HepG2 (cell line): ENCODE data around the gene LRRC8D. TPM values are rescaled to one million over a fixed set of nuclear protein-coding genes. Genes with fewer than 3 reads are reported as not detected.

ENCODE experiments used
- BRCA1 ChIP-seq: sonication (generic); formaldehyde crosslinking; IDR thresholded peaks from 2 replicates; pipeline ENCODE4 v1.4.0; 2020; ENCODE audit warnings: missing genetic modification reagents
- CBX2 ChIP-seq, 2 experiments: fragments of 200-600 bp in 1 of 2; sonication (generic); formaldehyde crosslinking in 1 of 2; IDR thresholded peaks; 2 replicates each; pipeline versions ENCODE4 v1.7.0 to v1.8.1; 2018 to 2022; ENCODE audit warnings: low read depth in 2 of 2, low read length in 1 of 2, mild to moderate bottlenecking in 1 of 2, missing genetic modification reagents in 1 of 2
- CHD2 ChIP-seq: IDR thresholded peaks from 2 replicates; pipeline ENCODE4 v1.6.1; 2011; ENCODE audit warnings: low read depth, low read length, improper control_type of control experiment
- HMG20A ChIP-seq: IDR thresholded peaks from 2 replicates; pipeline ENCODE4 v1.6.1; 2016; ENCODE audit warnings: borderline replicate concordance
- KLF12 ChIP-seq: sonication (generic); formaldehyde crosslinking; IDR thresholded peaks from 2 replicates; pipeline ENCODE4 v1.4.0; 2020; ENCODE audit warnings: missing genetic modification reagents, borderline replicate concordance
- LBX2 ChIP-seq: sonication (generic); formaldehyde crosslinking; IDR thresholded peaks from 2 replicates; pipeline ENCODE4 v1.5.0; 2020; ENCODE audit warnings: missing genetic modification reagents, mild to moderate bottlenecking, borderline replicate concordance
- MLLT10 ChIP-seq: sonication (generic); formaldehyde crosslinking; IDR thresholded peaks from 2 replicates; pipeline ENCODE4 v1.4.0; 2020; ENCODE audit warnings: missing genetic modification reagents
- NFKBIZ ChIP-seq: IDR thresholded peaks from 2 replicates; pipeline ENCODE4 v1.6.1; 2018; ENCODE audit warnings: missing genetic modification reagents, missing compliant biosample characterization
- PHF8 ChIP-seq: sonication (generic); formaldehyde crosslinking; IDR thresholded peaks from 2 replicates; pipeline ENCODE4 v1.5.0; 2020; ENCODE audit warnings: missing genetic modification reagents
- PRPF4 ChIP-seq: fragments of 200-400 bp; formaldehyde crosslinking; IDR thresholded peaks from 2 replicates; pipeline ENCODE4 v1.6.1; 2016; ENCODE audit warnings: low read length, low read depth; ENCODE audit not compliant: poor library complexity, severe bottlenecking
- RNF2 ChIP-seq: fragments of 450-650 bp; conservative IDR thresholded peaks from 2 replicates; pipeline ENCODE4 v1.6.1; 2016; ENCODE audit warnings: low read depth
- ZFP62 ChIP-seq: sonication (generic); formaldehyde crosslinking; IDR thresholded peaks from 2 replicates; pipeline ENCODE4 v1.4.0; 2020; ENCODE audit warnings: missing genetic modification reagents
- ZKSCAN1 ChIP-seq: fragments of 150-350 bp; IDR thresholded peaks from 2 replicates; pipeline ENCODE4 v1.6.1; 2014; ENCODE audit warnings: low read length
- ZNF282 ChIP-seq: fragments of 450-650 bp; IDR thresholded peaks from 2 replicates; pipeline ENCODE4 v1.6.1; 2018; ENCODE audit not compliant: partially characterized antibody
- ZNF407 ChIP-seq: sonication (generic); formaldehyde crosslinking; IDR thresholded peaks from one replicate; pipeline ENCODE4 v1.5.1; 2020; ENCODE audit warnings: mild to moderate bottlenecking, missing genetic modification reagents; ENCODE audit errors: not compliant biosample characterization
- ZNF460 ChIP-seq: sonication (generic); formaldehyde crosslinking; IDR thresholded peaks from 2 replicates; pipeline ENCODE4 v1.5.1; 2020; ENCODE audit warnings: missing genetic modification reagents, mild to moderate bottlenecking, borderline replicate concordance
- ZNF556 ChIP-seq: sonication (generic); formaldehyde crosslinking; IDR thresholded peaks from 2 replicates; pipeline ENCODE4 v1.4.0; 2020; ENCODE audit warnings: mild to moderate bottlenecking, missing genetic modification reagents, borderline replicate concordance
- ZNF589 ChIP-seq: sonication (generic); formaldehyde crosslinking; conservative IDR thresholded peaks from 2 replicates; pipeline ENCODE4 v1.8.0; 2022; ENCODE audit warnings: mild to moderate bottlenecking, moderate library complexity, missing genetic modification reagents
- ZNF800 ChIP-seq: sonication (generic); formaldehyde crosslinking; IDR thresholded peaks from 2 replicates; pipeline ENCODE4 v1.4.0; 2020; ENCODE audit warnings: missing genetic modification reagents
- ZNF83 ChIP-seq: sonication (generic); formaldehyde crosslinking; IDR thresholded peaks from 2 replicates; pipeline ENCODE4 v1.4.0; 2020; ENCODE audit warnings: missing genetic modification reagents, mild to moderate bottlenecking, borderline replicate concordance
- polyA plus RNA-seq, 8 experiments: library from polyadenylated mRNA; depleted of rRNA in 3 of 8; stranded (reverse) in 7 of 8; unstranded in 1 of 8; fragments of >200 nt; fragmentation: Illumina TruSeq in 4 of 8; extraction: Trizol in 4 of 8; gene quantifications; 2 replicates each; pipeline versions ENCODE4 v1.2.1 to v1.2.3, GENCODE V29; 2011 to 2016; ENCODE audit warnings: low read depth in 4 of 8, missing spikeins in 1 of 8, mixed read lengths in 1 of 8; ENCODE audit not compliant: insufficient read depth in 1 of 8
- total RNA-seq, 5 experiments: library from RNA; depleted of rRNA; stranded (reverse); fragments of >200 nt; fragmentation: Illumina TruSeq; extraction: Trizol; gene quantifications; 2 replicates each; pipeline ENCODE4 v1.2.3, GENCODE V29; 2016; ENCODE audit warnings: low read depth in 1 of 5

Gene LRRC8D
- total and polyA plus RNA-seq, 2 of the 13 experiments (the other 11 are each of a cell fraction or from before 2014, with no cell fraction given), result 29.9 to 45.5 TPM

- TF ChIP-seq ZNF407 (no peak), ZFP62 (no peak), NFKBIZ (no peak), ZNF282 (no peak), MLLT10 (CRISPR knock-in tag) (no peak), KLF12 (CRISPR knock-in tag) (no peak), PRPF4 (no peak), ZNF589 (CRISPR knock-in tag) (no peak), RNF2 (no peak), HMG20A (CRISPR knock-in tag) (0 out of 2 replicates have a peak, but pooled peaks have one; percentile 20), ZNF460 (CRISPR knock-in tag) (no peak), LBX2 (CRISPR knock-in tag) (no peak), PHF8 (no peak), ZNF556 (CRISPR knock-in tag) (no peak), BRCA1 (CRISPR knock-in tag) (no peak), ZNF800 (CRISPR knock-in tag) (no peak), ZNF83 (no peak), CHD2 (no peak), ZKSCAN1 (no peak), CBX2 (IDR thresholded peaks at IDR 0.05; ENCODE audit: low read depth, low read length) (no peak), CBX2 (CRISPR knock-in tag; IDR thresholded peaks at IDR 0.05; ENCODE audit: low read depth) (no peak)
Observed at GRCh38 chr1:89834083-89834704, 13.4 kb downstream of the LRRC8D start (continued).
